Ovary (tissue), 3 donors: Measurements from ENCODE around the gene POLD3.

Source experiments
- EP300 ChIP-seq: sonication (generic); formaldehyde crosslinking; IDR thresholded peaks from one replicate; pipeline ENCODE4 v1.6.1; 2017; ENCODE audit warnings: antibody characterized with exemption
- POLR2A ChIP-seq: fragments of 450-650 bp; IDR thresholded peaks from one replicate; pipeline ENCODE4 v1.6.1; 2017; ENCODE audit warnings: antibody characterized with exemption, mild to moderate bottlenecking, moderate library complexity
- TF ChIP-seq, protein P1 (sequence below), 3 donors: fragments of 450-650 bp in 2 of 3; fragments of 200-600 bp in 1 of 3; IDR thresholded peaks; one replicate each; pipeline versions ENCODE4 v1.5.1 to v1.8.0; 2016 to 2022; ENCODE audit warnings: antibody characterized with exemption in 3 of 3, mild to moderate bottlenecking in 1 of 3
- donor health status: DM: no; HTN: no; CAD: no.

DNA sequence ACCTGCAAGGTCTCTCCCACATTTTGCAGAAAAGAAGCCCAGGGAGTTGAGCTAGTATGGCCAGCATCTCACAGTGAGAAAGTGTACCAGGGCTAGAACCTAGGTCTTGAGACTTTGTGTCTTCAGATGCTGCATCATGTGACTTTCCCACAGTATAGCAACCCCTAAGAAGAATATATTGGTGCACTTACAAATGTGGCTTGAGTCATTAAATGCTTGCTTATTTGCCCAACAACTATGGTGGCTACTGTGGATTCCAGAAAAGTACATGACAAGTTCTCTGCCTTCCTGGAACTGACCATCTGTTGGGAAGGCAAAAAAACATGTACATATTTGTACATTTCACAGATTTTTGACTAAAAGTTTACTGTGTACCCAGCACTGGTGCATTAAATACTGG, 55.0 kb downstream of the POLD3 start:
- TF ChIP-seq, protein P1, sequence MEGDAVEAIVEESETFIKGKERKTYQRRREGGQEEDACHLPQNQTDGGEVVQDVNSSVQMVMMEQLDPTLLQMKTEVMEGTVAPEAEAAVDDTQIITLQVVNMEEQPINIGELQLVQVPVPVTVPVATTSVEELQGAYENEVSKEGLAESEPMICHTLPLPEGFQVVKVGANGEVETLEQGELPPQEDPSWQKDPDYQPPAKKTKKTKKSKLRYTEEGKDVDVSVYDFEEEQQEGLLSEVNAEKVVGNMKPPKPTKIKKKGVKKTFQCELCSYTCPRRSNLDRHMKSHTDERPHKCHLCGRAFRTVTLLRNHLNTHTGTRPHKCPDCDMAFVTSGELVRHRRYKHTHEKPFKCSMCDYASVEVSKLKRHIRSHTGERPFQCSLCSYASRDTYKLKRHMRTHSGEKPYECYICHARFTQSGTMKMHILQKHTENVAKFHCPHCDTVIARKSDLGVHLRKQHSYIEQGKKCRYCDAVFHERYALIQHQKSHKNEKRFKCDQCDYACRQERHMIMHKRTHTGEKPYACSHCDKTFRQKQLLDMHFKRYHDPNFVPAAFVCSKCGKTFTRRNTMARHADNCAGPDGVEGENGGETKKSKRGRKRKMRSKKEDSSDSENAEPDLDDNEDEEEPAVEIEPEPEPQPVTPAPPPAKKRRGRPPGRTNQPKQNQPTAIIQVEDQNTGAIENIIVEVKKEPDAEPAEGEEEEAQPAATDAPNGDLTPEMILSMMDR (IDR thresholded peaks at IDR 0.05), result no peak
- no peak for TF ChIP-seq EP300
- no peak for TF ChIP-seq POLR2A
